ENCODE measurements around the gene RAB3IL1. TPM values are rescaled to one million over a fixed set of nuclear protein-coding genes. Genes with fewer than 3 reads are reported as not detected.
"Not testable (repeated sequence)": the region's sequence is repeated elsewhere in the genome, so short reads cannot be mapped to it uniquely, and the experiment has no call there.

RAB3IL1 gene
- 1.8 and 3.0 TPM in 2 replicates for total RNA-seq (2014; rRNA removed; shearing (Covaris generic))

GRCh38 chr11:61917334-61918109, at the start of gene RAB3IL1:
TSS of gene RAB3IL1 (minus strand) at chr11:61917566. CDS start at chr11:61917367, 199 bp downstream.
- Histone ChIP-seq H3K36me3 (peaks cover 3% of the 10 kb centered on the region; the same call in 1 of the 2 replicates), H3K27ac (no peak within 1 kb of the TSS), H3K27me3 (replicated peaks) (no peaks in the 10 kb centered on the region), H3K9me3 (replicated peaks) (no peaks in the 10 kb centered on the region; the same call in 1 of the 2 replicates), H3K4me1 (replicated peaks) (peaks cover 39% of the 10 kb centered on the region), H3K4me3 (peak within 1 kb of the TSS; percentile 74)
- DNase-seq (ENCODE audit: low read depth in 1 of 2, low spot score in 2 of 2) = peak; percentile 52 to 66

DNA sequence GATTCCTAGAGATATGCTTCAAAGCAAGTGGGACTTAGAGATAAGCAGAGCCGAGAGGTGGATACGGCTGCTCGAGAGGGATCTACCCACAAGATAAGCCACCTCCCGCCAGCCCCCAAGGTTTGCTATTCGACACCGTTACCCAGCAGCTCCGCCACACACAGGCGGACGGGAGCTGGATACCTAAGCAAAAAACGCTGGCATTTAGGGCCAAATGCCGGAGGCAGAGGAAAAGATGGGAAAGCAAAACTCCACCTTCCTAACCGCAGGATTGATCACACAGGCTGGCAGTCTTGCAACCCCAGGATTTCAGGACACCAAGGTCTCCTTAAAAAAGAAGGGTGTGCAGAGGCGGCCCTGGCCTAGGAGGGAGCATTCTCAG, 49.4 kb upstream of the RAB3IL1 start:
- Histone ChIP-seq H3K36me3 (peaks cover 56% of the 10 kb centered on the region), H3K4me1 (replicated peaks) (peaks cover 54% of the 10 kb centered on the region), H3K4me3 (peak overlapping the region; percentile 88), H3K27ac (peak overlapping the region; percentile 88), H3K9me3 (replicated peaks) (no peaks in the 10 kb centered on the region), H3K27me3 (replicated peaks) (no peaks in the 10 kb centered on the region)
- DNase-seq (ENCODE audit: low read depth in 1 of 2, low spot score in 2 of 2) = peak; percentile 61 to 65

GRCh38 chr11:61964666-61965271, 47.4 kb upstream of the RAB3IL1 start:
- Histone ChIP-seq H3K36me3 (peaks cover 56% of the 10 kb centered on the region), H3K4me3 (peak overlapping the region; percentile 88), H3K4me1 (replicated peaks) (peaks cover 35% of the 10 kb centered on the region)
- not testable (repeated sequence) for DNase-seq (ENCODE audit: low read depth in 1 of 2, low spot score in 2 of 2); H3K9me3 ChIP-seq (replicated peaks); H3K27me3 ChIP-seq (replicated peaks); H3K27ac ChIP-seq

DNA sequence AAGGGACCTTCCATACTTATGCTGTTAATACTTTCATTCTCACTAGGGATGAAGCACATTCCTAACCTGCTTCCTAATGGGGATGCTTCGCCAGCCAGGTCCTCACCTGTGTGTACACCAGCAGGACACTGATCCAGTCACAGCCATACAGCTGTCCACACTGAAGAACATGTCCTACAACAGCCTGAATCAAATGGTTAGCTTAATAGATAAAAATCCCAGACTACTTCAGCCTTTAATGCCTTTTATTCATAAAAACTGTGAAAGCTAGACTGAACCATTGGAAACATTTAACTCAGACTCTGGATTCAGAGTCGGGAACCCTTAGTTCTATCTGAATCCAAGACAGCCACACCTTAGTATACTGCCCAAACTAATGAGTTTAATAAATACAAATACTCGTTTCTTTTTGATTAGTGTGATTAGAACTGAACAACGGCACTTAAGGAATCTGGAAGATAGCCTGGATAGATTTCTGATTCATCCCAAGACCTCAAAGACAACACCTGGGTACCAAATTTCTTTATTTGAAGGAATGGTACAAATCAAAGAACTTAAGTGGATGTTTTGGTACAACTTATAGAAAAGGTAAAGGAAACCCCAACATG, 46.8 kb upstream of the RAB3IL1 start:
- peak in 1 of 2 experiments; percentile 25 for DNase-seq (ENCODE audit: low read depth in 1 of 2, low spot score in 2 of 2)
- Histone ChIP-seq H3K9me3 (replicated peaks) (no peaks in the 10 kb centered on the region), H3K27me3 (replicated peaks) (no peaks in the 10 kb centered on the region), H3K27ac (no peak overlapping the region), H3K36me3 (peaks cover 56% of the 10 kb centered on the region), H3K4me3 (no peak overlapping the region), H3K4me1 (replicated peaks) (peaks cover 29% of the 10 kb centered on the region)

DNA sequence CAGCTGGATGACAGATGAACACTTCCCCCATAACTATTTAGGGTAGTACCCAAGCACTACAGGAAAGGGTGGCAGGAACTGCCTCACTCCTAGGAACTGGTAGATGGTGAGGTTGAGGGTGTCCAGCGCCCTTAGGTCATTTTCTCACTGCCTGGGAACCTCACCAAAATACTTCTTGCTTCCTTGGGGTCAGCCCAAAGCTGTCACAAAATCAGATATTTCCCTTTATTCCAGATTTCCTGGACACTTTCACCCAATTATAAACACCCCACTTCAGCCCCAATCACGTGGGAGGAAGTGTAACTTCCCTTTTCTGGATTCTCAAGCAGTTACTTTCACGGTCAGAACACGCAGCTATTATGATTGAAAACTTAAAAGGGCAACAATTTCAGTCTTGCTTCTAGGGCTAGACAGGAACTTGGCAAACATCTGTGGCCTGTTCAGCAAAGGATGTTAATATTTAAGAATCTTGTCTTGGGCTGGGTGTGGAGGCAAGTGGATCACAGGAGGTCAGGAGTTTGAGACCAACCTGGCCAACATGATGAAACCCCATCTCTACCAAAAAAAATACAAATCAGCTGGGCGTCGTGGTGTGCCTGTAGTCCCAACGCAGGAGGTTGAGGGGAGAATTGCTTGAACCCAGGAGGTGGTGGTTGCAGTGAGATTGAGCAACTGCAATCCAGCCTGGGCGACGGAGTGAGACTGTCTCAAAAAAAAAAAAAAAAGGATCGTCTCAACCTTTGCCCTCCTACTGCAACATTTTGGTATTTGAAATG, 46.1 kb upstream of the RAB3IL1 start:
- Histone ChIP-seq H3K27me3 (replicated peaks) (no peaks in the 10 kb centered on the region), H3K4me1 (replicated peaks) (peaks cover 22% of the 10 kb centered on the region), H3K27ac (no peak overlapping the region), H3K9me3 (replicated peaks) (no peaks in the 10 kb centered on the region), H3K4me3 (no peak overlapping the region), H3K36me3 (peaks cover 56% of the 10 kb centered on the region)
- peak in 1 of 2 experiments; percentile 34 for DNase-seq (ENCODE audit: low read depth in 1 of 2, low spot score in 2 of 2)

- no peak for DNase-seq (ENCODE audit: low read depth in 1 of 2, low spot score in 2 of 2)
- Histone ChIP-seq H3K36me3 (peaks cover 56% of the 10 kb centered on the region), H3K9me3 (replicated peaks) (no peaks in the 10 kb centered on the region), H3K27me3 (replicated peaks) (no peaks in the 10 kb centered on the region), H3K27ac (no peak overlapping the region), H3K4me1 (replicated peaks) (peaks cover 16% of the 10 kb centered on the region), H3K4me3 (no peak overlapping the region)
Measured at GRCh38 chr11:61963016-61963281, 45.6 kb upstream of the RAB3IL1 start.

GRCh38 chr11:61962213-61963015, 45.0 kb upstream of the RAB3IL1 start:
- DNase-seq (ENCODE audit: low read depth in 1 of 2, low spot score in 2 of 2) = peak in 1 of 2 experiments; percentile 45

DNA sequence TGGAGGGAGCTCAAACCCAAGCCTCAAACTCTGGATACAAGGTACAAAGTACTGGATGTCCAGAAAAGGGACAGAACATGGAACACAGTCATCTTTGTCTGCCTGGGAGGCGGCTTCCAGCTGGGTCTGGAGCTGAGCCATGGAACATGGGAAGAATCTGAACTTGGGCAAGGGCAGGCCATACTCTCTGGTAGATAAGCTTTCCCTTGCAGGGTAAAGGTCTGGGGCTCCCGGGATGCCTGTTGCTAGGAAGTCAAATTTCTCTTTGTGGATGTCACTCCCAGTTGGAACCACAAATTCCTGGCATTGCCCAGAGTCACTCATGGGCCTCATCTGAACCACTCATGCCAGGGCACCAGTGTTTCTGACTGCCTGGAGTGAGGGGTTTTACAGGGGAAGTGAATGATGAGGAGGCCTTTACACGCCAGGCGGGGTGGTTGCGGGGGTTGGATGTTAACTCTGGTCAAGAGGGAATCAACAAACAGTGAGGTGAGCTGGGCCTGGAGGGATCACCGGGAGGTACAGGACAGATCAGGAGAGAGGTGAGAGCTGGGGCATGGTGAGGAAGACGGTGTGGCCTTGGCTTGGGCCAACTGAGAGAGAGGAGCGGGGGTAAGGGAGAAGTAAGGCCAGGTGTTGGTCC, 44.3 kb upstream of the RAB3IL1 start:
- H3K27ac ChIP-seq = no peak overlapping the region

More at GRCh38 chr11:61962213-61963015, 45.0 kb upstream of the RAB3IL1 start:
- Histone ChIP-seq H3K27me3 (replicated peaks) (no peaks in the 10 kb centered on the region), H3K4me1 (replicated peaks) (peaks cover 16% of the 10 kb centered on the region), H3K36me3 (peaks cover 56% of the 10 kb centered on the region), H3K27ac (no peak overlapping the region), H3K9me3 (replicated peaks) (no peaks in the 10 kb centered on the region), H3K4me3 (no peak overlapping the region)

GRCh38 chr11:61960532-61960931, 43.2 kb upstream of the RAB3IL1 start:
- H3K27me3 ChIP-seq (replicated peaks) = no peaks in the 10 kb centered on the region
- H3K27ac ChIP-seq = no peak overlapping the region
- H3K36me3 ChIP-seq = peaks cover 37% of the 10 kb centered on the region
- peaks cover 15% of the 10 kb centered on the region for H3K4me1 ChIP-seq (replicated peaks)
- no peaks in the 10 kb centered on the region for H3K9me3 ChIP-seq (replicated peaks)
- DNase-seq (ENCODE audit: low read depth in 1 of 2, low spot score in 2 of 2) = peak in 1 of 2 experiments; percentile 29
- no peak overlapping the region for H3K4me3 ChIP-seq

More for the DNA sequence above, 44.3 kb upstream of the RAB3IL1 start:
- H3K4me1 ChIP-seq (replicated peaks) = peaks cover 16% of the 10 kb centered on the region
- H3K27me3 ChIP-seq (replicated peaks) = no peaks in the 10 kb centered on the region
- peaks cover 49% of the 10 kb centered on the region for H3K36me3 ChIP-seq
- DNase-seq (ENCODE audit: low read depth in 1 of 2, low spot score in 2 of 2) = peak in 1 of 2 experiments; percentile 51
- H3K4me3 ChIP-seq = no peak overlapping the region
- no peaks in the 10 kb centered on the region for H3K9me3 ChIP-seq (replicated peaks)

- H3K4me1 ChIP-seq (replicated peaks) = peaks cover 10% of the 10 kb centered on the region
- H3K36me3 ChIP-seq = peaks cover 29% of the 10 kb centered on the region
- no peaks in the 10 kb centered on the region for H3K27me3 ChIP-seq (replicated peaks)
- no peak overlapping the region for H3K27ac ChIP-seq
- DNase-seq (ENCODE audit: low read depth in 1 of 2, low spot score in 2 of 2) = peak in 1 of 2 experiments; percentile 41
- no peak overlapping the region for H3K4me3 ChIP-seq
- H3K9me3 ChIP-seq (replicated peaks) = no peaks in the 10 kb centered on the region
Measured at GRCh38 chr11:61959678-61960077, 42.3 kb upstream of the RAB3IL1 start.

- Histone ChIP-seq H3K4me3 (no peak overlapping the region), H3K9me3 (replicated peaks) (no peaks in the 10 kb centered on the region), H3K36me3 (peaks cover 23% of the 10 kb centered on the region), H3K27me3 (replicated peaks) (no peaks in the 10 kb centered on the region), H3K27ac (no peak overlapping the region), H3K4me1 (replicated peaks) (peaks cover 5% of the 10 kb centered on the region; the same call in 1 of the 2 replicates)
- DNase-seq (ENCODE audit: low read depth in 1 of 2, low spot score in 2 of 2) = peak in 1 of 2 experiments; percentile 35
Measured at GRCh38 chr11:61959114-61959513, 41.7 kb upstream of the RAB3IL1 start.

GRCh38 chr11:61958590-61958989, 41.2 kb upstream of the RAB3IL1 start:
- Histone ChIP-seq H3K4me1 (replicated peaks) (peaks cover 4% of the 10 kb centered on the region; the same call in 1 of the 2 replicates), H3K4me3 (no peak overlapping the region), H3K27me3 (replicated peaks) (no peaks in the 10 kb centered on the region), H3K36me3 (peaks cover 18% of the 10 kb centered on the region), H3K9me3 (replicated peaks) (no peaks in the 10 kb centered on the region), H3K27ac (no peak overlapping the region)
- no peak for DNase-seq (ENCODE audit: low read depth in 1 of 2, low spot score in 2 of 2)

All from SJSA1 (cell line).